Activated naive CD4-positive, alpha-beta T cell treated with anti-CD3 and anti-CD28 coated beads, Interleukin-2, amount 50 U/mL, for 72 hours (primary cell): ENCODE measurements around the gene STAU1. TPM values are rescaled to one million over a fixed set of nuclear protein-coding genes. Genes with fewer than 3 reads are reported as not detected.
A peak's percentile ranks its signal among the peaks of the same experiment; 100 is the strongest.
"Not testable (repeated sequence)": the region's sequence is repeated elsewhere in the genome, so short reads cannot be mapped to it uniquely, and the experiment has no call there.

ENCODE experiments used
- ATAC-seq, 2 donors: fragments of 150-1000 bp; cut with Tn5 transposase; 2 replicates each; pipeline ENCODE4 v1.10.0; 2021; ENCODE audit warnings: mild to moderate bottlenecking in 2 of 2, moderate library complexity in 2 of 2
- DNase-seq, 2 donors: peaks; one replicate each; pipeline ENCODE4 v3.0.0; 2021 to 2022; ENCODE audit warnings: low spot score in 2 of 2
- H3K27ac Mint-ChIP-seq, 2 donors: one replicate each; pipeline ENCODE4 v1.8.0; 2022; ENCODE audit warnings: mild to moderate bottlenecking in 2 of 2, mixed read lengths in 2 of 2
- H3K36me3 Mint-ChIP-seq, 2 donors: one replicate each; pipeline ENCODE4 v1.8.0; 2022; ENCODE audit warnings: mixed read lengths in 2 of 2
- H3K9me3 Mint-ChIP-seq, 2 donors: one replicate each; pipeline ENCODE4 v1.8.0; 2022; ENCODE audit warnings: mixed read lengths in 2 of 2
- total RNA-seq, 2 donors: library from RNA; stranded (reverse); gene quantifications; one replicate each; pipeline ENCODE4 v1.2.3, GENCODE V29; 2022

The STAU1 gene
- total RNA-seq, 2 donors from 2014 or later = 61.1 to 98.9 TPM

DNA sequence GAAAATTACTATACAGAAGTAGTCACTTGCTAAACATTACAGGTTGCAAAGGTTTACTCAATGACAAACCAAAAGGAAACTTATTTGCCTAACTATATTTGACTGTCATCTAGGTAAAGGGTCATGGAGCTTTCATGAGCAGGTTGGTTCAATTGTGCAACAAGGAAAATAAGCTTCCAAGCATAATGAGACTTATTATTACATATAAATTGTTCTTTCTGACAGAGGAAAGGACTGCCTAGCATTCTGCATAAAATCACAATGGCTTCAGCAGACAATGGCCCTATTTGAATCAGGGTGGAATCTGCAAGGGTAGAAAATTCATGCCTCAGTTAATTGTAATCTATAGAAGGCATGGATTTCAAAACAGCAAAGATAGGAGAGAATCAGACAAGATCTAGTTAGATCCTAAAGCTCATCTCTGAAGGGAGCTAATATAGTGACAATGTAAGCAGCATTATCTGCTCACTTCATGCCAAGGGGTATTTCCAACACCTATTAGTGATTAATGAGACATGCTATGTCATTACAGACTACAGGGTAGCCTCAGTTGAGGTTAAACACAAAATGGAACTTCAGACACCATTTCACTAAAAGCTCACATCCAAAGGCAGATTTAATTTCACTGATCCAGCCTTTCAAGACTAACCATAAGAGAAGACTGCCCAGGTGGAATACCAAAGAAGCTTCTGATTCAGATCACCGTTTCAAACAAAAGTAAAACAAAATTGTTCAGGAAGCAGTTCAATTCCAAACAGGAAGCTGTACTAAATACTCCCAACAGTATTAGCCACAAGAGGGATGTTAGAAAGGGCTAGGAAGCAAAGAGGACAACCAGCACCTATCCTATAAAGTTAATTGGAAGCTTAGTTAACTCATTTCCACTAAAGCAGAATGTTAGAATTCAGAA, 8.5 kb downstream of the STAU1 start:
- DNase-seq (no peak), ATAC-seq (no peak)
- H3K36me3 Mint-ChIP-seq = peaks cover 0 to 3% of the 10 kb centered on the region in 2 donors
- H3K27ac Mint-ChIP-seq = peak overlapping the region; percentile 9 to 13
- H3K9me3 Mint-ChIP-seq = no peaks in the 10 kb centered on the region

DNA sequence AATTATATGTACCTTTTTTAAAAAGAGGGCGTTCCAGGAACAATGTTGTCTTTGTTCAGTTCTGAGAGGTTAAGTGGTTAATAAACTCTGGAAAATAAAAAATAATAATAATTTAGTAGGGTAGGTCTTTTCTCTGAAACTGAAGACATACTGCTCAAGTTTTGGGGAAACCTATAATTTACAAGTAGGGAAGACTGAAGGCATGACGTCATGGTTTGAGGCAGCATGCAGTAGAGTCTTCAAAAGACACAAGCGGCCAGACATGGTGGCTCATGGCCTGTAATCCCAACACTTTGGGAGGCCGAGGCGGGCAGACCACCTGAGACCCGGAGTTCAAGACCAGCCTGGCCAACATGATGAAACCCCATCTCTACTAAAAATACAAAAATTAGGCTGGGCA, 14.0 kb downstream of the STAU1 start:
- H3K36me3 Mint-ChIP-seq = peaks cover 5 to 27% of the 10 kb centered on the region in 2 donors
- no peak overlapping the region for H3K27ac Mint-ChIP-seq
- no peak for DNase-seq
- no peaks in the 10 kb centered on the region for H3K9me3 Mint-ChIP-seq
- ATAC-seq = no peak

DNA sequence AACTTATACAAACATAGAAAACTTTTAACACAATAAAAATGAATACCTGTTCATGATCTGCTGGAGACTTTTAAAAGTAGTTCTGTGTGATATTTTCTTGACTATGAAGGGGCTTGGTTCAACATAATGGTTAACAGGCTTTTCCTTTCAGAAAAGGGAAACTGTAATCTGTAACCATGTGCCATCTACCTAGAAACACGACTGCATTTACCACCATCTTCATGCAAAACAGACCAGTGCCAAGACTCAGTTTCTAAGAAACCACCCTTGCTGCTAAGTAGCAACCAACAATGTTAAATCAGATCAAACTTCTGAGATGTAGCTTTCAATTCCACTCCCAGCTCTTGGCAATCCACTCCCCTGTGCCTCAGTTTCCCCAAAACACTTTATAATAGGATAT, 15.7 kb downstream of the STAU1 start:
- peaks cover 5 to 27% of the 10 kb centered on the region in 2 donors for H3K36me3 Mint-ChIP-seq
- no peak overlapping the region for H3K27ac Mint-ChIP-seq
- ATAC-seq = no peak
- DNase-seq = no peak
- H3K9me3 Mint-ChIP-seq = no peaks in the 10 kb centered on the region

DNA sequence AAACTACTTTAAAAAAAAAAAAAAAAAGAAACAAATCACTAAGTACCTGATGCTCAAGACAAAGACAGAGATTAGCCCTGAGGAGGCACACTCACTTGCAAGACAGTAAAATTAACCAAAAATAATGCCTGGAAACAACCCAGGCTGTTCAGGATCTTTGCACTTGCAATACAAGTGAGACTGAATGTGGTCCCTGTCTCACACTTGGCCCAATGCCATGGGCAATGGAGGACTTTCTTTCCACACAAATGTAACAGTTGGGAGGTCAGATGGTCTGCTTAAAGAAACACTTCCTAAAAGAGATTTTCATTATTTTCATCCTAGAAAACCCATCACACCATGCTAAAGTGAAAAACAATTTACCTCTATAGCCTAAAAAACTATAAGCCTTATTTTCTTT, 16.2 kb downstream of the STAU1 start:
- no peaks in the 10 kb centered on the region for H3K9me3 Mint-ChIP-seq
- H3K27ac Mint-ChIP-seq = no peak overlapping the region
- DNase-seq = no peak
- H3K36me3 Mint-ChIP-seq = peaks cover 5 to 27% of the 10 kb centered on the region in 2 donors
- ATAC-seq = no peak

DNA sequence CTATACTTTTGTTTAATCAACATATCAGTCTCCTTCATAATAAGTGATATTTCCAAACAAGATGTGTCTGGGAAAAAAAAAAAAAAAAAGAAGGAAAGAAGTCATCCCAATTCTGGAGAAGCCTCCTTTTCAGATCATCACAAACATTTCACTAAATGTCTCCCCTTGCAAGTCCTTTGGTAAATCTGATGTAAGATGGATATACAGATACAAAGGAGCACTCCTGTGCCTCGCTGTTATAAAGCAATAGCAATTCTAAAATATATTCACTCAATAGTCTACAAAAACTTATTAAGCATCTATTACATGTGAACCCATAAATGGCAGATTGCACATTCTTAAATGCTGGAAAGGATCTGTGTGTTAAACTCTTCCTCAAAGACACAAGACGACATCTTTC, 17.4 kb downstream of the STAU1 start:
- Mint-ChIP-seq H3K27ac (no peak overlapping the region), H3K36me3 (peaks cover 5 to 29% of the 10 kb centered on the region in 2 donors), H3K9me3 (no peaks in the 10 kb centered on the region)
- no peak for DNase-seq
- ATAC-seq = no peak

- ATAC-seq = no peak
- Mint-ChIP-seq H3K9me3 (no peaks in the 10 kb centered on the region), H3K27ac (no peak overlapping the region), H3K36me3 (peaks cover 5 to 36% of the 10 kb centered on the region in 2 donors)
- no peak for DNase-seq
These were observed 18.6 kb downstream of the STAU1 start for GRCh38 chr20:49169547-49169946.

DNA sequence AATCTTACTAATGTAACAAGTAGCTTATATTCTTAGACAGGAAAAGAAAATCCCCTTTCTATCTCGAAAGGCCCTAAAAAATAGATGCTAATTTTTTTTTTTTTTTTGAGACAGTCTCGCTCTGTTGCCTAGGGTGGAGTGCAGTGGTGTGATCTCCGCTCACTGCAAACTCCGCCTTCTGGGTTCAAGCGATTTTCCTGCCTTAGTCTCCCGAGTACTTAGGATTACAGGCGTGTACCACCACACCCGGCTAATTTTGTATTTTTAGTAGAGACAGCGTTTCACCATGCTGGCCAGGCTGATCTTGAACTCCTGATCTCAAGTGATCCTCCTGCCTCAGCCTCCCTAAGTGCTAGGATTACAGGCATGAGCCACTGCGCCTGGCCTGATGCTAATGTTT, 19.3 kb downstream of the STAU1 start:
- H3K9me3 Mint-ChIP-seq, ATAC-seq, DNase-seq: not testable (repeated sequence)
- H3K36me3 Mint-ChIP-seq = peaks cover 5 to 35% of the 10 kb centered on the region in 2 donors
- H3K27ac Mint-ChIP-seq = peak overlapping the region in 1 of 2 donors; percentile 41

GRCh38 chr20:49167811-49168507, 20.2 kb downstream of the STAU1 start:
- no peaks in the 10 kb centered on the region for H3K9me3 Mint-ChIP-seq
- DNase-seq (no peak), ATAC-seq (no peak)
- peak overlapping the region; percentile 36 to 94 for H3K27ac Mint-ChIP-seq
- H3K36me3 Mint-ChIP-seq = peaks cover 5 to 30% of the 10 kb centered on the region in 2 donors

- Mint-ChIP-seq H3K27ac (peak overlapping the region; percentile 84 to 94), H3K9me3 (no peaks in the 10 kb centered on the region), H3K36me3 (peaks cover 5 to 22% of the 10 kb centered on the region in 2 donors)
- ATAC-seq (peak; percentile 81 to 83), DNase-seq (no peak)
These were observed 21.3 kb downstream of the STAU1 start for GRCh38 chr20:49166534-49167449.

DNA sequence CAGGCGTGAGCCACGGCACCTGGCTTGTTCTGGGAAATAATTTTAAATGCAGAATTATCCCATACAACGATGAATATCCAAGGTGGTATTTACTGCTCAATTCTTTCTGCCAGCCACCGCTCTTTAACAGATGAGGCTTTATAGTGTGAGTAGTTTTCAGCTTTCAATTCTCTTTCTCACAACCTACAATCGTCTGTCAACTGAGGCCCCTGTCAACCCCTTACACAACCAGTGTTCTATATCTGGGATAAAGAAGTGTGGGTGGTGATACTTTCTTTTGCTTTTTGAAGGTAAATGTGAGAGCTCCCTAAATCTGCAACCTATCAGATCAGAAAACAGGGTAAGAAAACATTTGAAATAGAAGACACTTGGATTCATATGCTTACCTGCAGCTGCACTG, 22.5 kb downstream of the STAU1 start:
- Mint-ChIP-seq H3K9me3 (no peaks in the 10 kb centered on the region), H3K27ac (peak overlapping the region; percentile 84 to 96), H3K36me3 (peaks cover under 1 to 13% of the 10 kb centered on the region in 2 donors)
- DNase-seq = no peak
- ATAC-seq = peak; percentile 59 to 78

GRCh38 chr20:49163696-49164095, 24.4 kb downstream of the STAU1 start:
- ATAC-seq = no peak
- DNase-seq = no peak
- peaks cover 0 to 16% of the 10 kb centered on the region in 2 donors for H3K36me3 Mint-ChIP-seq
- no peak overlapping the region for H3K27ac Mint-ChIP-seq
- no peaks in the 10 kb centered on the region for H3K9me3 Mint-ChIP-seq

DNA sequence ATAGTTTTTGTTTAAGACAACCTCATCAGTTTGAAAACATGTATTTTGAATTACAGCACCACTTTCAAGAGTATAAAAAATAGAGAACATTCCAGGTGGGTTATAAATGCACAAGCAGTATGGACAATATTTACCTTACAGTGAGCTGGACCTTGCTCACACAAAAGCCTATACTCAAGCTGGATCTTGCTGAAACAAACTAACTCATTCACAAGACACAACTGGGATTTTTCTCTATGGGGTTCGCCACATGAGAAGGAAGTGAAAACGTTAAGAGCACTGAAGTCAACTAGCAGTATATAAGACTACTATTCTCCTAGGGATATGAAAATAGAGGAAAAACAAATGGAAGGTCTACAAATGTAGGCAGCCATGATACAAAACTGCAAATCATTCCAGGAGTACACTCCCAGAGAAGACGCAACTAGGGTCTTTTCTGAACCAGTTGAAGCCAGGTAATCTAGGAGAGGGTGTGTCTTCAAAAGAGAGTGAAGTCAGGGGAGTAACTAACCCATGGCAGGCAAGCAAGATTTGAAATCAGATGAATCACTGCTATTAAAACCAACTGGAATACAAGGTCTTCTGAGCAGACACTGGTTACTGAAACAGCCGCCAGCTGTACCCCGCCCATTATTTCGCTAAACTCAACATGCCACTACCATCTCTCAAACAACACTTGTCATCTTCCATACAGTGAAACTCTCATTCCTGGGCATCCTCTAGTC, 26.5 kb downstream of the STAU1 start:
- H3K9me3 Mint-ChIP-seq = no peaks in the 10 kb centered on the region
- no peak for ATAC-seq
- H3K36me3 Mint-ChIP-seq = peaks cover 0 to 16% of the 10 kb centered on the region in 2 donors
- DNase-seq = no peak
- peak overlapping the region in 1 of 2 donors; percentile 70 for H3K27ac Mint-ChIP-seq

DNA sequence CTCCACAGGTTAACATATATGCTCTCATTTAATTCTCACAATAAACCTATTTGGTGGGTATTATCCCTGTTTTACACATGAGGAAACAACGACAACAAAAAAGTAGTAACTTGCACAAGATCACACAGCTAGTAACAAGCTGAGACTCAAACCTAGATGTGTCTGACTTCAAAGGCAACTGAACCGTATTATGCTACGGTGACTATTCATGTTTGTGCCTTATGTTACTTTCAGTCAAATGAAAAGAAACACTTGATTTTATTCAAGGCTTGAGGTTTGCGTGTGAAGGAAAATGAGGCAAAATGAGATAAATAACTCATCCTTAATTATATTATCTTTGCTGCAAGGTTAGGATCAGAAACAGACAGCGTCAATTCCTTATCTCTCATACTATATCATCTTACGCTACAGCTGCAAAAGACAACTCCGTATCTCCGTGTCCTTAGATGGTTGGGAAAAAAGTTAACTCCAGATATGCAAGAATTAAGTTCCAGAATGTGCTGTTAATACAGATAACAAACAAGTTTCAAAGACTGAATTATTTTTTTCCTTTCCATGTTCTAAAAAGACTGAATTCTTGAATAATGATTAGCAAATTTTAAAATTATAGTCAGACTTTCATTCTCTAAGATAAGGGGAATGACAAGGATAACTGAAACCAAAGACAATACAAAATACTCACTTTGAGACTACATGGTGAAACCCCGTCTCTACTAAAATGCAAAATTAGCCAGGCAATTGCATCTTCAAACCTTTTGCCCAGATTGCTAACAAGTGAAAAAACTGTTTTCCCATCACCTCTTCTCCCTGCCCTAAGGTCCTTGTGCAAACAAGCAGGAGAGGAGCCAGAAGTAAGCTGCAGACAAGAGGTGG, 27.8 kb downstream of the STAU1 start:
- Mint-ChIP-seq H3K9me3 (no peaks in the 10 kb centered on the region), H3K36me3 (peaks cover 0 to 9% of the 10 kb centered on the region in 2 donors)
- ATAC-seq = peak; percentile 80 to 96

GRCh38 chr20:49157146-49157545, 31.0 kb downstream of the STAU1 start:
- H3K27ac Mint-ChIP-seq = peak overlapping the region; percentile 68 to 85
- no peaks in the 10 kb centered on the region for H3K9me3 Mint-ChIP-seq
- H3K36me3 Mint-ChIP-seq = peaks cover 0 to 12% of the 10 kb centered on the region in 2 donors
- DNase-seq (no peak), ATAC-seq (no peak)

More for the DNA sequence above, 27.8 kb downstream of the STAU1 start:
- H3K27ac Mint-ChIP-seq = peak overlapping the region; percentile 70 to 81
- no peak for DNase-seq

DNA sequence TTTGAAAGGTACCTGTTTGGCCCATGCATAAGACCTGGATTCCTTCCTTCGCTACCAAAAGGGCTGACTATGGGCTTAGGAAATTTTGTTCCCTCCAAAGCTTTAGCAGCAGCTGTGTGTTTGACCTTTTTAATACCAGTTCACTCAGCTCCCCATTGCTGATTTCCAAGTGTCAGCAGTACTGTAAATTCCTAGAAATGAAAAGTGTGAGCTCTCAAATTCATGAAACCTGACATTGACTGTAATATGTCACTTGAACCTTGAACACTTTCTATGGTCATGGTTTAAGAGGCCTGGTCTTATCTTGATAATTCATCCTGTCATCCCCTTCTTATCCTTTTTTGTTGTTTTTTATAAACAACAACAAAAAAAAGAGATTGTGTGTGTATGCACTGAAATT, 31.7 kb downstream of the STAU1 start:
- peak overlapping the region; percentile 68 to 85 for H3K27ac Mint-ChIP-seq
- DNase-seq = no peak
- peaks cover 0 to 17% of the 10 kb centered on the region in 2 donors for H3K36me3 Mint-ChIP-seq
- no peak for ATAC-seq
- no peaks in the 10 kb centered on the region for H3K9me3 Mint-ChIP-seq
